Sigmoid colon (tissue), 4 donors: Measurements from ENCODE around the gene GLMP.

Experiments used
- EP300 ChIP-seq, 4 donors: sonication (generic); formaldehyde crosslinking; IDR thresholded peaks; one replicate each; pipeline ENCODE4 v1.6.1; 2017; ENCODE audit warnings: antibody characterized with exemption in 4 of 4
- TF ChIP-seq, protein P1 (sequence below), 4 experiments: fragments of 450-650 bp in 3 of 4; fragments of 200-600 bp in 1 of 4; IDR thresholded peaks; one replicate each; pipeline ENCODE4 v1.5.1; 2016 to 2019; ENCODE audit warnings: antibody characterized with exemption in 4 of 4, mild to moderate bottlenecking in 3 of 4, moderate library complexity in 2 of 4

DNA sequence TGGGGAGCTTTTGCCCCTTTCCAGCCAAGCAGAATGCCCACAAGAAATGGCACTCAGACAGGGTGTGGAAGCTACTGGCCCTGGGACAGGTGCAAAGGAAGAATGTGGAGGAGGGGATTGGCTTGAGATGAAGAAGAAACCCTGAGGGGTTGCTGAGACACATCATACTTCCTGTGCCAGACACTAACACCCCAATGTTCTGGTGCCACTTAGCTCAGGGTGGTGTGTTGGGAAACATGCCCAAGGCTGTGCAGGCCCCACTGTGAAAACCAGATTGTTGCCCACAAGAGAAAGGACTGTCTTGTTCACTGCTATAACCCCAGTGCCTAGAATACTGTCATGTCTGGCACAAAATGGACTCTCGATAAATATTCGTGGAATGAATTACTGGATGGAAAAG lies 37.8 kb downstream of the GLMP start:
- TF ChIP-seq, protein P1, sequence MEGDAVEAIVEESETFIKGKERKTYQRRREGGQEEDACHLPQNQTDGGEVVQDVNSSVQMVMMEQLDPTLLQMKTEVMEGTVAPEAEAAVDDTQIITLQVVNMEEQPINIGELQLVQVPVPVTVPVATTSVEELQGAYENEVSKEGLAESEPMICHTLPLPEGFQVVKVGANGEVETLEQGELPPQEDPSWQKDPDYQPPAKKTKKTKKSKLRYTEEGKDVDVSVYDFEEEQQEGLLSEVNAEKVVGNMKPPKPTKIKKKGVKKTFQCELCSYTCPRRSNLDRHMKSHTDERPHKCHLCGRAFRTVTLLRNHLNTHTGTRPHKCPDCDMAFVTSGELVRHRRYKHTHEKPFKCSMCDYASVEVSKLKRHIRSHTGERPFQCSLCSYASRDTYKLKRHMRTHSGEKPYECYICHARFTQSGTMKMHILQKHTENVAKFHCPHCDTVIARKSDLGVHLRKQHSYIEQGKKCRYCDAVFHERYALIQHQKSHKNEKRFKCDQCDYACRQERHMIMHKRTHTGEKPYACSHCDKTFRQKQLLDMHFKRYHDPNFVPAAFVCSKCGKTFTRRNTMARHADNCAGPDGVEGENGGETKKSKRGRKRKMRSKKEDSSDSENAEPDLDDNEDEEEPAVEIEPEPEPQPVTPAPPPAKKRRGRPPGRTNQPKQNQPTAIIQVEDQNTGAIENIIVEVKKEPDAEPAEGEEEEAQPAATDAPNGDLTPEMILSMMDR (IDR thresholded peaks at IDR 0.05) = no peak
- no peak for TF ChIP-seq EP300 (IDR thresholded peaks at IDR 0.05)
